ENCODE measurements around the gene ENTR1.
A peak's percentile ranks its signal among the peaks of the same experiment; 100 is the strongest.

Gene ENTR1

GRCh38 chr9:136359774-136360718, 50.4 kb downstream of the ENTR1 start:
- Histone ChIP-seq H3K4ac (ENCODE audit: low read depth in 1 of 2, low read length in 2 of 2) (peak overlapping the region; percentile 20 to 60), H3K4me2 (ENCODE audit: low read length, poor library complexity, severe bottlenecking) (no peak overlapping the region), H3K79me1 (replicated peaks; ENCODE audit: low read length, poor library complexity, severe bottlenecking) (peaks cover 10% of the 10 kb centered on the region), H2AFZ (ENCODE audit: low read depth, low read length) (no peak overlapping the region), H4K91ac (ENCODE audit: low read length) (peak overlapping the region; percentile 84), H2AK5ac (ENCODE audit: low read length, severe bottlenecking) (no peak overlapping the region), H2BK12ac (ENCODE audit: low read length in 2 of 2) (peak overlapping the region in 1 of 2 experiments; percentile 75), H3K36me3 (ENCODE audit: control insufficient read depth in 1 of 2, insufficient read depth in 2 of 2, low read depth in 1 of 2, low read length in 2 of 2) (peaks cover 21 to 77% of the 10 kb centered on the region in 2 experiments), H3K27ac (ENCODE audit: low read length, poor library complexity, severe bottlenecking) (no peak overlapping the region), H2BK5ac (ENCODE audit: low read depth, low read length, poor library complexity, severe bottlenecking) (no peak overlapping the region), H3K9me3 (ENCODE audit: control insufficient read depth, low read length) (no peaks in the 10 kb centered on the region), H3K4me3 (ENCODE audit: insufficient read depth in 1 of 2, low read depth in 1 of 2, low read length in 2 of 2) (no peak overlapping the region), H3K27me3 (ENCODE audit: control insufficient read depth in 1 of 2, insufficient read depth in 1 of 2, low read length in 2 of 2) (no peaks in the 10 kb centered on the region), H2BK15ac (ENCODE audit: low read depth, poor library complexity, severe bottlenecking) (no peak overlapping the region), H3K18ac (ENCODE audit: low read depth in 1 of 2, low read length in 2 of 2) (peak overlapping the region; percentile 69 to 72), H2BK120ac (ENCODE audit: low read depth, low read length) (peak overlapping the region; percentile 42), H4K8ac (ENCODE audit: low read length) (peak overlapping the region; percentile 84), H3K4me1 (ENCODE audit: control insufficient read depth, insufficient read depth, low read depth, low read length) (peaks cover 57% of the 10 kb centered on the region), H3K14ac (ENCODE audit: low read length in 2 of 2) (peak overlapping the region in 1 of 2 experiments; percentile 79), H3K9ac (ENCODE audit: low read length) (no peak overlapping the region), H3K23ac (ENCODE audit: low read length in 2 of 2) (no peak overlapping the region)
- WGBS = 92% methylated on average over 37 of the region's 38 CpGs
- no peak for DNase-seq

- Histone ChIP-seq H3K27me3 (ENCODE audit: control insufficient read depth in 1 of 2, insufficient read depth in 1 of 2, low read length in 2 of 2) (no peaks in the 10 kb centered on the region), H3K4me2 (ENCODE audit: low read length, poor library complexity, severe bottlenecking) (no peak overlapping the region), H4K8ac (ENCODE audit: low read length) (no peak overlapping the region), H3K36me3 (ENCODE audit: control insufficient read depth in 1 of 2, insufficient read depth in 2 of 2, low read depth in 1 of 2, low read length in 2 of 2) (peaks cover 21 to 68% of the 10 kb centered on the region in 2 experiments), H2AFZ (ENCODE audit: low read depth, low read length) (no peak overlapping the region), H4K91ac (ENCODE audit: low read length) (no peak overlapping the region), H2BK15ac (ENCODE audit: low read depth, poor library complexity, severe bottlenecking) (no peak overlapping the region), H3K9ac (ENCODE audit: low read length) (no peak overlapping the region), H3K79me1 (replicated peaks; ENCODE audit: low read length, poor library complexity, severe bottlenecking) (peaks cover 6% of the 10 kb centered on the region), H2BK5ac (ENCODE audit: low read depth, low read length, poor library complexity, severe bottlenecking) (no peak overlapping the region), H2AK5ac (ENCODE audit: low read length, severe bottlenecking) (no peak overlapping the region), H3K27ac (ENCODE audit: low read length, poor library complexity, severe bottlenecking) (no peak overlapping the region), H2BK120ac (ENCODE audit: low read depth, low read length) (no peak overlapping the region), H2BK12ac (ENCODE audit: low read length in 2 of 2) (no peak overlapping the region), H3K14ac (ENCODE audit: low read length in 2 of 2) (no peak overlapping the region), H3K23ac (ENCODE audit: low read length in 2 of 2) (no peak overlapping the region), H3K4me1 (ENCODE audit: control insufficient read depth, insufficient read depth, low read depth, low read length) (peaks cover 60% of the 10 kb centered on the region), H3K9me3 (ENCODE audit: control insufficient read depth, low read length) (no peaks in the 10 kb centered on the region), H3K4me3 (ENCODE audit: insufficient read depth in 1 of 2, low read depth in 1 of 2, low read length in 2 of 2) (no peak overlapping the region), H3K18ac (ENCODE audit: low read depth in 1 of 2, low read length in 2 of 2) (no peak overlapping the region), H3K4ac (ENCODE audit: low read depth in 1 of 2, low read length in 2 of 2) (no peak overlapping the region)
- 93% methylated on average over 2 of the region's 2 CpGs for WGBS
- no peak for DNase-seq
Measured at GRCh38 chr9:136358888-136359287, 51.5 kb downstream of the ENTR1 start.

GRCh38 chr9:136358016-136358415, 52.4 kb downstream of the ENTR1 start:
- Histone ChIP-seq H3K4me1 (ENCODE audit: control insufficient read depth, insufficient read depth, low read depth, low read length) (peaks cover 60% of the 10 kb centered on the region), H3K14ac (ENCODE audit: low read length in 2 of 2) (no peak overlapping the region), H2AK5ac (ENCODE audit: low read length, severe bottlenecking) (no peak overlapping the region), H3K4me2 (ENCODE audit: low read length, poor library complexity, severe bottlenecking) (no peak overlapping the region), H2BK120ac (ENCODE audit: low read depth, low read length) (no peak overlapping the region), H4K91ac (ENCODE audit: low read length) (no peak overlapping the region), H3K9ac (ENCODE audit: low read length) (no peak overlapping the region), H3K79me1 (replicated peaks; ENCODE audit: low read length, poor library complexity, severe bottlenecking) (peaks cover 5% of the 10 kb centered on the region), H3K36me3 (ENCODE audit: control insufficient read depth in 1 of 2, insufficient read depth in 2 of 2, low read depth in 1 of 2, low read length in 2 of 2) (peaks cover 21 to 70% of the 10 kb centered on the region in 2 experiments), H3K4me3 (ENCODE audit: insufficient read depth in 1 of 2, low read depth in 1 of 2, low read length in 2 of 2) (no peak overlapping the region), H3K27ac (ENCODE audit: low read length, poor library complexity, severe bottlenecking) (no peak overlapping the region), H3K4ac (ENCODE audit: low read depth in 1 of 2, low read length in 2 of 2) (no peak overlapping the region), H3K18ac (ENCODE audit: low read depth in 1 of 2, low read length in 2 of 2) (no peak overlapping the region), H3K23ac (ENCODE audit: low read length in 2 of 2) (no peak overlapping the region), H3K27me3 (ENCODE audit: control insufficient read depth in 1 of 2, insufficient read depth in 1 of 2, low read length in 2 of 2) (no peaks in the 10 kb centered on the region), H2BK15ac (ENCODE audit: low read depth, poor library complexity, severe bottlenecking) (no peak overlapping the region), H3K9me3 (ENCODE audit: control insufficient read depth, low read length) (no peaks in the 10 kb centered on the region), H2BK12ac (ENCODE audit: low read length in 2 of 2) (no peak overlapping the region), H2BK5ac (ENCODE audit: low read depth, low read length, poor library complexity, severe bottlenecking) (no peak overlapping the region), H2AFZ (ENCODE audit: low read depth, low read length) (no peak overlapping the region), H4K8ac (ENCODE audit: low read length) (no peak overlapping the region)
- WGBS = 94% methylated on average over 29 of the region's 29 CpGs
- DNase-seq = no peak

GRCh38 chr9:136357202-136357725, 53.1 kb downstream of the ENTR1 start:
- no peak overlapping the region for H3K18ac ChIP-seq (ENCODE audit: low read depth in 1 of 2, low read length in 2 of 2)
- H2AFZ ChIP-seq (ENCODE audit: low read depth, low read length) = no peak overlapping the region
- 92% methylated on average over 22 of the region's 22 CpGs for WGBS
- H2BK12ac ChIP-seq (ENCODE audit: low read length in 2 of 2) = no peak overlapping the region
- no peak overlapping the region for H4K8ac ChIP-seq (ENCODE audit: low read length)
- H3K4me1 ChIP-seq (ENCODE audit: control insufficient read depth, insufficient read depth, low read depth, low read length) = peaks cover 53% of the 10 kb centered on the region
- H3K4me2 ChIP-seq (ENCODE audit: low read length, poor library complexity, severe bottlenecking) = no peak overlapping the region
- no peak overlapping the region for H2BK5ac ChIP-seq (ENCODE audit: low read depth, low read length, poor library complexity, severe bottlenecking)
- H2BK15ac ChIP-seq (ENCODE audit: low read depth, poor library complexity, severe bottlenecking) = no peak overlapping the region
- H3K4me3 ChIP-seq (ENCODE audit: insufficient read depth in 1 of 2, low read depth in 1 of 2, low read length in 2 of 2) = no peak overlapping the region
- H3K27me3 ChIP-seq (ENCODE audit: control insufficient read depth in 1 of 2, insufficient read depth in 1 of 2, low read length in 2 of 2) = no peaks in the 10 kb centered on the region
- H2BK120ac ChIP-seq (ENCODE audit: low read depth, low read length) = no peak overlapping the region
- peaks cover 21 to 74% of the 10 kb centered on the region in 2 experiments for H3K36me3 ChIP-seq (ENCODE audit: control insufficient read depth in 1 of 2, insufficient read depth in 2 of 2, low read depth in 1 of 2, low read length in 2 of 2)
- H3K27ac ChIP-seq (ENCODE audit: low read length, poor library complexity, severe bottlenecking) = no peak overlapping the region
- no peak for DNase-seq
- no peak overlapping the region for H3K4ac ChIP-seq (ENCODE audit: low read depth in 1 of 2, low read length in 2 of 2)
- H3K9ac ChIP-seq (ENCODE audit: low read length) = no peak overlapping the region
- peaks cover 2% of the 10 kb centered on the region for H3K79me1 ChIP-seq (replicated peaks; ENCODE audit: low read length, poor library complexity, severe bottlenecking)
- H3K9me3 ChIP-seq (ENCODE audit: control insufficient read depth, low read length) = no peaks in the 10 kb centered on the region
- no peak overlapping the region for H3K14ac ChIP-seq (ENCODE audit: low read length in 2 of 2)
- no peak overlapping the region for H4K91ac ChIP-seq (ENCODE audit: low read length)
- H2AK5ac ChIP-seq (ENCODE audit: low read length, severe bottlenecking) = no peak overlapping the region
- H3K23ac ChIP-seq (ENCODE audit: low read length in 2 of 2) = no peak overlapping the region
